ENCODE results near the gene THSD7B.

Gene THSD7B

DNA sequence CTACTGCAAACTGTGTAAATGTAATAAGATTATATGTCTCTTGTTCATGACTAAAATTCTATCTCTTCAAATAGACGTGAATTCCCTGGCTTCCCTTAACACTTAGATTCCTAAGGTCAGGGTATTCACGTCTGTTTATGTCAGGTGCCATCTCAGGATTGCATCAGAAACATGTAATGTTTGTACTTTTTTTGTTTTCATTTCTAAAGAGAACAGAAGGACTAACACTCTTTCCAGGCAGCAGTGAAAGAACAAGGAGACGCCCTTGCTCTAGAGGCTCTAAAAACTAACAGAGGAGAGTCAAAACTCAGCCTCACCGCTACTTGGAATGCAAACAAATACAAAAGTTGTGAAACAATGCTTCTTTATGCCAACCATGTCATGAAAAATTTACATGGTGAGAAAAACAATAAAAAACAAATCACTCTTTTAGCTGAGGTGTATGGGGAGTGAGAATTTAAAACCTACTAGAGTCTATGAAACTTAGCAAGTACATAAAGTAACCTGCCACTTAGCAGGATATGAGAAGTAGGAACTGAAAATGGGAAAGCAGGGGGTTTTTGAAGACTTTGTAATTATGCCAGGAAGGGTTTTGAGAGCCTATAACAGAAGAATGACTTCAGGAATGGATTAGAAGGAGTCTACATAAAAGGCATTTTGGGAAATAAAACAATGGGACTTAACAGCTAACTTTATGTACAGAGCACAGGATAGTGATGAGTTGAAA is 522.7 kb downstream of the THSD7B start:
- TF ChIP-seq, protein P1, sequence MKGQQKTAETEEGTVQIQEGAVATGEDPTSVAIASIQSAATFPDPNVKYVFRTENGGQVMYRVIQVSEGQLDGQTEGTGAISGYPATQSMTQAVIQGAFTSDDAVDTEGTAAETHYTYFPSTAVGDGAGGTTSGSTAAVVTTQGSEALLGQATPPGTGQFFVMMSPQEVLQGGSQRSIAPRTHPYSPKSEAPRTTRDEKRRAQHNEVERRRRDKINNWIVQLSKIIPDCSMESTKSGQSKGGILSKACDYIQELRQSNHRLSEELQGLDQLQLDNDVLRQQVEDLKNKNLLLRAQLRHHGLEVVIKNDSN (IDR thresholded peaks at IDR 0.05), result no peak

- TF ChIP-seq FOXM1 (IDR thresholded peaks at IDR 0.05; ENCODE audit: borderline replicate concordance, low read depth) (no peak), EP300 (IDR thresholded peaks at IDR 0.05; ENCODE audit: borderline replicate concordance) (no peak)
Measured at GRCh38 chr2:137291836-137292570, 526.7 kb downstream of the THSD7B start.

DNA sequence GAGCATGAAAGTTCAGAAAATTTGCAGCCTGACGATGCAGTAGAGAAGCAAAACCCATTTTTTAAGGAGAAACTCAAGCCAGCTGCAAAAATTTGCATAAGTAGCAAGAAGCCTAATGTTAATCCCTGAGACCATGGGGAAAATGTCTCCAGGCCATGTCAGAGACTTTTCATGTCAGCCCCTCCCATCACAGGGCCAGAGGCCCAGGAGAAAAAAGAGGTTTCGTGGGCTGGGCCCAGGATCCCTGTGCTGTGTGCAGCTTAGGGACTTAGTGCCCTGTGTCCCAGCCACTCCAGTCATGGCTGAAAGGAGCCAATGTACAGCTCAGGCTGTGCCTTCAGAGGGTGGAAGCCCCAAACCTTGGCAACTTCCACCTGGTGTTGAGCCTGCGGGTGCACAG is 533.0 kb downstream of the THSD7B start:
- TF ChIP-seq TAF1 (IDR thresholded peaks at IDR 0.05; ENCODE audit: low read depth), result no peak
- no peak for TF ChIP-seq ZBTB7A (IDR thresholded peaks at IDR 0.05; ENCODE audit: low read depth)
- TF ChIP-seq CREB1 (IDR thresholded peaks at IDR 0.05; ENCODE audit: low read depth), result no peak
- no peak for TF ChIP-seq REST (IDR thresholded peaks at IDR 0.05; ENCODE audit: low read depth)
- TF ChIP-seq MAX (IDR thresholded peaks at IDR 0.05), result no peak
- TF ChIP-seq NFIC (IDR thresholded peaks at IDR 0.05), result no peak
- no peak for TF ChIP-seq RAD21 (IDR thresholded peaks at IDR 0.05; ENCODE audit: low read depth)
- no peak for TF ChIP-seq CEBPB (IDR thresholded peaks at IDR 0.05)
- no peak for TF ChIP-seq YY1 (IDR thresholded peaks at IDR 0.05; ENCODE audit: low read depth)
- no peak for TF ChIP-seq TEAD4 (IDR thresholded peaks at IDR 0.05)
- no peak for TF ChIP-seq FOXM1 (IDR thresholded peaks at IDR 0.05; ENCODE audit: borderline replicate concordance, low read depth)
- TF ChIP-seq TCF12 (IDR thresholded peaks at IDR 0.05; ENCODE audit: low read depth), result no peak
- TF ChIP-seq, protein P1 (IDR thresholded peaks at IDR 0.05), result no peak
- no peak for TF ChIP-seq EGR1 (IDR thresholded peaks at IDR 0.05)
- TF ChIP-seq EP300 (IDR thresholded peaks at IDR 0.05; ENCODE audit: borderline replicate concordance), result no peak

- no peak for TF ChIP-seq RAD21 (IDR thresholded peaks at IDR 0.05; ENCODE audit: low read depth)
- no peak for TF ChIP-seq CREB1 (IDR thresholded peaks at IDR 0.05; ENCODE audit: low read depth)
- TF ChIP-seq FOXM1 (IDR thresholded peaks at IDR 0.05; ENCODE audit: borderline replicate concordance, low read depth), result no peak
- no peak for TF ChIP-seq TAF1 (IDR thresholded peaks at IDR 0.05; ENCODE audit: low read depth)
- TF ChIP-seq REST (IDR thresholded peaks at IDR 0.05; ENCODE audit: low read depth), result no peak
- TF ChIP-seq NFIC (IDR thresholded peaks at IDR 0.05), result no peak
- no peak for TF ChIP-seq TEAD4 (IDR thresholded peaks at IDR 0.05)
- TF ChIP-seq ZBTB7A (IDR thresholded peaks at IDR 0.05; ENCODE audit: low read depth), result no peak
- TF ChIP-seq TCF12 (IDR thresholded peaks at IDR 0.05; ENCODE audit: low read depth), result no peak
- TF ChIP-seq, protein P1 (IDR thresholded peaks at IDR 0.05), result no peak
- no peak for TF ChIP-seq YY1 (IDR thresholded peaks at IDR 0.05; ENCODE audit: low read depth)
- TF ChIP-seq EP300 (IDR thresholded peaks at IDR 0.05; ENCODE audit: borderline replicate concordance), result no peak
- TF ChIP-seq MAX (IDR thresholded peaks at IDR 0.05), result no peak
- TF ChIP-seq EGR1 (IDR thresholded peaks at IDR 0.05), result no peak
- TF ChIP-seq CEBPB (IDR thresholded peaks at IDR 0.05), result no peak
Measured at GRCh38 chr2:137300987-137301386, 535.6 kb downstream of the THSD7B start.

DNA sequence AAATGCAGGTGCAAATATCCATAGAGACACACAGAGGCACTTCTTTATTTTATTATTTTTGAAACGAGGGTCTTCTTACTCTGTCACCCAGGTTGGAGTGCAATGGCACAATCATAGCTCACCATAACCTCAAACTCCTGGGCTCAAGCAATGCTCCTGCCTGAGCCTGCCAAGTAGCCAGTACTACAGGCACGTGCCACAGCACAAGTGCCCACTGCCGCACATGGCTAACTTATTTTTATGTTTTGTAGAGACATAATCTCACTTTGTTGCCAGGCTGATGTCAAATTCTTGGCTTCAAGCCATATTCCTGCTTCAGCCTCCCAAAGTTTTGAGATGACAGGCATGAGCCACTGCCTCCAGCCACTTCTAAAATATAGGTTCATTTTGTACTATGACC is 537.6 kb downstream of the THSD7B start:
- TF ChIP-seq ZBTB7A (IDR thresholded peaks at IDR 0.05; ENCODE audit: low read depth) (no peak), CEBPB (IDR thresholded peaks at IDR 0.05) (no peak), CREB1 (IDR thresholded peaks at IDR 0.05; ENCODE audit: low read depth) (no peak), YY1 (IDR thresholded peaks at IDR 0.05; ENCODE audit: low read depth) (no peak), REST (IDR thresholded peaks at IDR 0.05; ENCODE audit: low read depth) (no peak), EGR1 (IDR thresholded peaks at IDR 0.05) (no peak), EP300 (IDR thresholded peaks at IDR 0.05; ENCODE audit: borderline replicate concordance) (no peak), TCF12 (IDR thresholded peaks at IDR 0.05; ENCODE audit: low read depth) (no peak), TEAD4 (IDR thresholded peaks at IDR 0.05) (no peak), MAX (IDR thresholded peaks at IDR 0.05) (no peak), FOXM1 (IDR thresholded peaks at IDR 0.05; ENCODE audit: borderline replicate concordance, low read depth) (no peak), TAF1 (IDR thresholded peaks at IDR 0.05; ENCODE audit: low read depth) (no peak), NFIC (IDR thresholded peaks at IDR 0.05) (no peak), RAD21 (IDR thresholded peaks at IDR 0.05; ENCODE audit: low read depth) (no peak)
- TF ChIP-seq, protein P1 (IDR thresholded peaks at IDR 0.05), result no peak
